Heart right ventricle (tissue), 16 donors: ENCODE results near the gene EOGT. TPM values are rescaled to one million over a fixed set of nuclear protein-coding genes. Genes with fewer than 3 reads are reported as not detected.

ENCODE experiments used
- ATAC-seq, 8 donors: fragments of 200-7000 bp; cut with Tn5 transposase; one replicate each; pipeline ENCODE4 v1.9.1; 2020; ENCODE audit warnings: mild to moderate bottlenecking in 8 of 8, moderate library complexity in 8 of 8, moderate number of reproducible peaks in 1 of 8
- DNase-seq, 2 donors: peaks; one replicate each; pipeline ENCODE4 v3.0.0-alpha.2; 2020
- H3K27ac ChIP-seq, 10 donors: fragments of 200-600 bp; sonication (generic) in 2 of 10; one replicate each; pipeline versions ENCODE4 v1.5.0 to v1.8.0; 2020 to 2022; ENCODE audit warnings: mild to moderate bottlenecking in 3 of 10
- H3K27me3 ChIP-seq, 7 donors: fragments of 200-600 bp; one replicate each; pipeline ENCODE4 v1.8.0; 2021 to 2022; ENCODE audit warnings: mild to moderate bottlenecking in 2 of 7
- H3K36me3 ChIP-seq, 9 donors: fragments of 200-600 bp; sonication (generic) in 1 of 9; one replicate each; pipeline versions ENCODE4 v1.5.0 to v1.8.0; 2020 to 2022; ENCODE audit warnings: mild to moderate bottlenecking in 2 of 9
- H3K4me1 ChIP-seq, 9 donors: fragments of 200-600 bp; sonication (generic) in 1 of 9; one replicate each; pipeline versions ENCODE4 v1.5.0 to v1.8.0; 2020 to 2022; ENCODE audit warnings: mild to moderate bottlenecking in 4 of 9
- H3K4me3 ChIP-seq, 10 donors: fragments of 200-600 bp; sonication (generic) in 2 of 10; one replicate each; pipeline versions ENCODE4 v1.5.0 to v1.8.0; 2020 to 2022; ENCODE audit warnings: mild to moderate bottlenecking in 7 of 10, moderate library complexity in 2 of 10
- H3K9me3 ChIP-seq, 11 donors: fragments of 200-600 bp in 10 of 11; sonication (generic) in 2 of 11; one replicate each; pipeline versions ENCODE4 v1.5.0 to v1.8.0; 2013 to 2022; ENCODE audit warnings: mild to moderate bottlenecking in 2 of 11, control low read depth in 1 of 11, moderate library complexity in 1 of 11
- CTCF ChIP-seq, 9 donors: fragments of 200-600 bp; sonication (generic) in 2 of 9; IDR thresholded peaks; one replicate each; pipeline versions ENCODE4 v1.5.0 to v1.8.0; 2021 to 2022; ENCODE audit warnings: antibody characterized with exemption in 9 of 9, mild to moderate bottlenecking in 5 of 9, moderate library complexity in 1 of 9
- WGBS, 2 donors: extraction: QIAGEN DNeasy Blood & Tissue Kit; methylation state at CpG; one replicate each; pipeline ENCODE4 v1.1.7; 2013; ENCODE audit warnings: inconsistent platforms in 1 of 2; 5-methylcytosine and 5-hydroxymethylcytosine counted together
- intact Hi-C, 10 donors: fragments of 100-400 bp; cut with DNase I; formaldehyde crosslinking; loops; one replicate each; pipeline versions ENCODE4 v1.11.1 to v1.14.2; 2022
- polyA plus RNA-seq, 2 donors: library from polyadenylated mRNA; stranded (reverse); fragments of 200-250 nt; gene quantifications; one replicate each; pipeline ENCODE4 v1.2.3, GENCODE V29; 2013
- total RNA-seq, 10 donors: library from RNA; stranded (reverse); fragmentation: NEBNext Ultra II Directional in 3 of 10; extraction: Animal tissue kit (Norgen Biotek cat#: 25700) in 3 of 10; gene quantifications; one replicate each; pipeline versions ENCODE4 v1.2.1 to v1.2.4, GENCODE V29; 2021 to 2023
- donor health status: Arrhythmogenic right ventricular cardiomyopathy.
- donor health status: ischemic (EF 13 %, LVEDD 7.1; RV severe dilation, severe dysfunction).
- donor health status: healthy with polysubstance abuse.
- donor health status: DM: no; HTN: yes; CAD: no.
- donor health status: DM: no; HTN: no; CAD: no.
- donor health status: ischemic (EF 25% LVEDD 6.9; RV normal size, moderate dysfunction).
- donor health status: ischemic (EF 25% LVEDD 5.7; RV mildly dilated, moderate dysfunction).
- donor health status: healthy.
- donor health status: DM: yes; HTN: yes; CAD: no.
- donor health status: Ischemic cardiomyopathy.
- donor health status: ischemic (EF 35%, LVEDD 5.7; RV mildly dilated, moderate dysfunction).
- donor health status: nonischemic (EF 11% LVEDD 7.7; RV severe dilation, severe dysfunction).
- donor health status: DM: yes; HTN: yes; CAD: no.
- donor health status: PGD.
- donor health status: ischemic (EF 29% LVEDD 5.4; RV normal size, mild dysfunction).
- donor health status: nonischemic (EF 23%, LVEDD 6.1; RV moderate dilation, normal function).

The EOGT gene
- total and polyA plus RNA-seq, 12 donors, result 8.8 to 66.5 (median 39.8) TPM

GRCh38 chr3:69009559-69010410 lies 3.7 kb downstream of the EOGT start:
- no peak for DNase-seq
- peak in 1 of 8 donors; percentile 53 for ATAC-seq
- H3K36me3 ChIP-seq, result peaks cover 0 to 66% (median 36%) of the 10 kb centered on the region in 9 donors
- no peaks in the 10 kb centered on the region for H3K27me3 ChIP-seq
- H3K4me1 ChIP-seq, result peaks cover 0 to 54% (median 42%) of the 10 kb centered on the region in 9 donors
- H3K4me3 ChIP-seq, result no peak overlapping the region
- intact Hi-C loops, result loop anchor here in 2 of 10 donors (5.0 kb wide), 1 partner anchor 43 kb away; the partner anchor contains the start of gene TMF1 (in 2 of the 2)
- H3K9me3 ChIP-seq, result no peaks in the 10 kb centered on the region
- peak overlapping the region in 6 of 10 donors; percentile 14 to 59 (median 42) for H3K27ac ChIP-seq
- TF ChIP-seq CTCF (IDR thresholded peaks at IDR 0.05), result no peak
- WGBS, 2 donors, result 70 to 77% methylated on average over 3 of the region's 3 CpGs

GRCh38 chr3:69008980-69009379 lies 4.5 kb downstream of the EOGT start:
- no peak overlapping the region for H3K4me3 ChIP-seq
- no peak for DNase-seq
- peaks cover 0 to 46% (median 35%) of the 10 kb centered on the region in 9 donors for H3K4me1 ChIP-seq
- peaks cover 0 to 74% (median 36%) of the 10 kb centered on the region in 9 donors for H3K36me3 ChIP-seq
- H3K27me3 ChIP-seq, result no peaks in the 10 kb centered on the region
- H3K27ac ChIP-seq, result peak overlapping the region in 5 of 10 donors; percentile 9 to 50 (median 44)
- no peaks in the 10 kb centered on the region for H3K9me3 ChIP-seq
- 61 to 71% methylated on average over 2 of the region's 2 CpGs for WGBS, 2 donors
- no peak for TF ChIP-seq CTCF (IDR thresholded peaks at IDR 0.05)
- intact Hi-C loops, result no loop called here
- ATAC-seq, result no peak

- H3K27me3 ChIP-seq, result no peaks in the 10 kb centered on the region
- intact Hi-C loops, result no loop called here
- no peaks in the 10 kb centered on the region for H3K9me3 ChIP-seq
- WGBS, 2 donors, result 86 to 88% methylated on average over 5 of the region's 5 CpGs
- DNase-seq (no peak), ATAC-seq (no peak)
- H3K4me1 ChIP-seq, result peaks cover 0 to 28% (median 21%) of the 10 kb centered on the region in 9 donors
- peak overlapping the region in 2 of 10 donors; percentile 20 to 58 for H3K27ac ChIP-seq
- peaks cover 0 to 99% (median 48%) of the 10 kb centered on the region in 9 donors for H3K36me3 ChIP-seq
- no peak overlapping the region for H3K4me3 ChIP-seq
- TF ChIP-seq CTCF (IDR thresholded peaks at IDR 0.05), result no peak
Observed at GRCh38 chr3:69005791-69006482, 7.5 kb downstream of the EOGT start.

GRCh38 chr3:69005071-69005790 lies 8.3 kb downstream of the EOGT start:
- no peak for TF ChIP-seq CTCF (IDR thresholded peaks at IDR 0.05)
- intact Hi-C loops, result no loop called here
- Histone ChIP-seq H3K36me3 (peaks cover 0 to 100% (median 48%) of the 10 kb centered on the region in 9 donors), H3K4me3 (no peak overlapping the region), H3K4me1 (peaks cover 0 to 21% (median 15%) of the 10 kb centered on the region in 9 donors), H3K27me3 (no peaks in the 10 kb centered on the region), H3K9me3 (no peaks in the 10 kb centered on the region), H3K27ac (peak overlapping the region in 3 of 10 donors; percentile 27 to 65 (median 58))
- no peak for DNase-seq
- no peak for ATAC-seq
- 87 to 89% methylated on average over 6 of the region's 6 CpGs for WGBS, 2 donors
